ENCODE data around the gene COMT. TPM values are rescaled to one million over a fixed set of nuclear protein-coding genes. Genes with fewer than 3 reads are reported as not detected.

COMT gene
- total RNA-seq, 6 donors from 2014 or later = 136 to 475 (median 272) TPM

DNA sequence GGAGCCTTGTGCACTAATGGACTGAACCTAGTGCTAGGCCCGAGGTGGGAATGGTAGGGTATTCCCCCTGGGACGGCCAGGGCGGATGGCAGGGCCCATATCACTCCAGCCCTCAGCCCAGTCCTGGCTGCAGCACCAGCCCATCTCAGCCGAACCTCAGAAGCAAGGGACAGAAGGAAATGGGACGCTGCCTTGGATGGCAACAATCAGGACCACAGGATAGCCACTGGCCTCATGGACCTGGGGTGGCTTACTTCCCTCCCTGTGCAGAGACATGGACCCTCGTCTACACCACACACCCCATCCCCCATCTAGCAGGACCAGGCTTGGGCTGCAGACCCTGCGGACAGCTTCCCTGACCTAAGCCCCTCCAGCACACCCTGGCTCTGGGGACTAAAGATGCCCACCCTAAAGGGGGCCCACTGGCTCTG, 50.9 kb downstream of the COMT start:
- no peak for ATAC-seq (ENCODE audit: low FRiP score in 2 of 2)

DNA sequence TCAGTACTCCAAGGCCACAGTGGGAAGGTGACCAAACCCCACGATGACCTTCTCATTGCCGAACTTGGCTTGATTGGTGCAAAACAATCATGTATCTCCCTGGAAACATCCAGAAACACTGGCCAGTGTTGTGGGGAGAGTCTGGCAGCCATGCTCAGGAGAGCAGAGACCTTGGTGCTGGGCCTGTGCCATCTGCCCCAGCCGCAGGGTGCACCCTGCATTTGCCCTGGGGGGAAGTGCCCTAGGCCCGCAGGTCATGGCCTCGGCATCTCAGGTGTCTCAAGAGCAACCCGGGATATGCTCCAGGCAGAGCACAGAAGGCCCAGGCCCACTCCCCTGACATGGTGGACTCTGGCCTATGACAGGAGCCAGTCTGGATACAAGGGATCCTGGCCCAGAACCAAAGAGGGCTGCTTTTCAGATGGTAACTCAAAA, 51.4 kb downstream of the COMT start:
- DNase-seq (no peak), ATAC-seq (ENCODE audit: low FRiP score in 2 of 2) (no peak)
- Histone ChIP-seq H3K27me3 (no peaks in the 10 kb centered on the region), H3K36me3 (no peaks in the 10 kb centered on the region), H3K4me3 (no peak overlapping the region), H3K9me3 (no peaks in the 10 kb centered on the region), H3K4me1 (peaks cover 11 to 26% (median 15%) of the 10 kb centered on the region in 4 donors), H3K27ac (no peak overlapping the region)
- no peak for TF ChIP-seq POLR2AphosphoS5 (IDR thresholded peaks at IDR 0.05)
- TF ChIP-seq, protein P1, sequence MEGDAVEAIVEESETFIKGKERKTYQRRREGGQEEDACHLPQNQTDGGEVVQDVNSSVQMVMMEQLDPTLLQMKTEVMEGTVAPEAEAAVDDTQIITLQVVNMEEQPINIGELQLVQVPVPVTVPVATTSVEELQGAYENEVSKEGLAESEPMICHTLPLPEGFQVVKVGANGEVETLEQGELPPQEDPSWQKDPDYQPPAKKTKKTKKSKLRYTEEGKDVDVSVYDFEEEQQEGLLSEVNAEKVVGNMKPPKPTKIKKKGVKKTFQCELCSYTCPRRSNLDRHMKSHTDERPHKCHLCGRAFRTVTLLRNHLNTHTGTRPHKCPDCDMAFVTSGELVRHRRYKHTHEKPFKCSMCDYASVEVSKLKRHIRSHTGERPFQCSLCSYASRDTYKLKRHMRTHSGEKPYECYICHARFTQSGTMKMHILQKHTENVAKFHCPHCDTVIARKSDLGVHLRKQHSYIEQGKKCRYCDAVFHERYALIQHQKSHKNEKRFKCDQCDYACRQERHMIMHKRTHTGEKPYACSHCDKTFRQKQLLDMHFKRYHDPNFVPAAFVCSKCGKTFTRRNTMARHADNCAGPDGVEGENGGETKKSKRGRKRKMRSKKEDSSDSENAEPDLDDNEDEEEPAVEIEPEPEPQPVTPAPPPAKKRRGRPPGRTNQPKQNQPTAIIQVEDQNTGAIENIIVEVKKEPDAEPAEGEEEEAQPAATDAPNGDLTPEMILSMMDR (IDR thresholded peaks at IDR 0.05) = no peak
- TF ChIP-seq EP300 (IDR thresholded peaks at IDR 0.05) = no peak
- no peak for TF ChIP-seq POLR2A (IDR thresholded peaks at IDR 0.05)
- 92% methylated on average over 6 of the region's 6 CpGs; no CpG with 5 or more reads in 1 of the 2 donors for whole genome bisulfite sequencing, 2 donors

More for the DNA sequence above, 50.9 kb downstream of the COMT start:
- H3K36me3 ChIP-seq = no peaks in the 10 kb centered on the region
- no peak for TF ChIP-seq POLR2AphosphoS5 (IDR thresholded peaks at IDR 0.05)
- no peak for TF ChIP-seq EP300 (IDR thresholded peaks at IDR 0.05)
- TF ChIP-seq, protein P1 (IDR thresholded peaks at IDR 0.05) = no peak
- TF ChIP-seq POLR2A (IDR thresholded peaks at IDR 0.05) = no peak
- DNase-seq = no peak
- 89 to 90% methylated on average over 7 of the region's 7 CpGs for WGBS, 2 donors
- peaks cover 11 to 26% (median 15%) of the 10 kb centered on the region in 4 donors for H3K4me1 ChIP-seq
- no peak overlapping the region for H3K4me3 ChIP-seq
- no peaks in the 10 kb centered on the region for H3K9me3 ChIP-seq
- no peak overlapping the region for H3K27ac ChIP-seq
- H3K27me3 ChIP-seq = no peaks in the 10 kb centered on the region

DNA sequence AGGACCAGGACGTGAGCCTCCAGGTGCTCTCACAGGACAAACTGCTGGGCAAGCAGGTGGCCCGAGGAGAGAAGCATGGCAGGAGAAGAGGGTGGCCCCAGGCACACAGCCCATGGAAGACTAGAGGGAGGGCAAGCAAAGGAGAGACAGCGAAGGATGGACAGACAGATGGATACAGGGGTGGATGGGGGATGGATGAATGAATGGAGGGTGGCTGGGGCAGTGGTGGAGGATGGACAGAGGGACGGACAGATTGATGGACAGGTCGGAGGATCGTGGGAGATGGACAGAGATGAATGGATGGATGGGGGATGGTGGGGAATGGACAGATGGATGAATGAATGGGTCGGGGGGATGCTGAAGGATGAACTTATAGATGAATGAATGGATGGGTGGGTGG, 52.4 kb downstream of the COMT start:
- H3K27ac ChIP-seq = no peak overlapping the region
- no peak overlapping the region for H3K4me3 ChIP-seq
- ATAC-seq (ENCODE audit: low FRiP score in 2 of 2) = no peak
- 92 to 95% methylated on average over 7 of the region's 7 CpGs for WGBS, 2 donors
- no peaks in the 10 kb centered on the region for H3K27me3 ChIP-seq
- DNase-seq = no peak
- peaks cover 14 to 26% (median 17%) of the 10 kb centered on the region in 4 donors for H3K4me1 ChIP-seq
- no peaks in the 10 kb centered on the region for H3K9me3 ChIP-seq
- TF ChIP-seq POLR2AphosphoS5 (IDR thresholded peaks at IDR 0.05) = no peak
- no peak for TF ChIP-seq POLR2A (IDR thresholded peaks at IDR 0.05)
- TF ChIP-seq EP300 (IDR thresholded peaks at IDR 0.05) = no peak
- TF ChIP-seq, protein P1 (IDR thresholded peaks at IDR 0.05) = no peak
- no peaks in the 10 kb centered on the region for H3K36me3 ChIP-seq

DNA sequence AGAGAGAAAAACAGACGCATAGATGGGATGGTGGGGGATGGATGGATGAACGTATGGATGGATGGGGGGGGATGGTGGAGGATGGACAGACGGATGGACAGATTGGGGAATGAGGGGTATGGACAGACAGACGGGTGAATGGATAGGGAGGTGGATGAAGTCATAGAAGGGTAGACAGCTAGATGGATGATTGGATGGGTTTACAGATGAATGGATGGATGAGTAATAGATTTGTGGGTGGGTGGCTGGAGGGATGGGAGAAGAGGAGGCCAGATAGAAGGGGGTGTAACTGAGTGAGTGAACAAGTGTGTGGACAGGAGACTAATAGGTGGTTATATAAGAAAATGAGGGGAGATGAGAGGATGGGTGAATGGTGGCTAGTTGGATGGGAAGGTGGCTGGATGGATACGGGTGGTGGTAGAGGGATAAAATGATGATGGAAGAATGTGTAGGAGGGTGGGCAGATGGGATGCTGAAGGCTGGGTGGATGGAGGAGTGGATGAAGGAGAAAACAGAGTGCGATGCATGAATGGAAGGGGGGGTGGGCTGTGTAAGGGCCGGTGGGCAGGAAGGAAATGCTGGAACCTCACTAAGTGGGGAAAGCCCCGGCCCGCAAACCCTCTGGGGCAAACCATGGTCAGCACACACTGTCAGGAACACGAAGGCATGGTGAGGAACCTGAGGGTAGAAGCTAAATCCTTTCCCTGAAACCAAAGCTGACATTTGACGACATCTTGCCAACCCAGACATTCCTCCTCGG, 53.5 kb downstream of the COMT start:
- peaks cover 15 to 30% (median 19%) of the 10 kb centered on the region in 4 donors for H3K4me1 ChIP-seq

More for the DNA sequence above, 53.5 kb downstream of the COMT start:
- Histone ChIP-seq H3K36me3 (no peaks in the 10 kb centered on the region), H3K27me3 (no peaks in the 10 kb centered on the region), H3K9me3 (no peaks in the 10 kb centered on the region), H3K27ac (peak overlapping the region; percentile 6 to 77 (median 53)), H3K4me3 (no peak overlapping the region)
- TF ChIP-seq, protein P1 (IDR thresholded peaks at IDR 0.05) = no peak
- DNase-seq (no peak), ATAC-seq (ENCODE audit: low FRiP score in 2 of 2) (no peak)
- WGBS, 2 donors = 66 to 68% methylated on average over 12 of the region's 12 CpGs

All from upper lobe of left lung (tissue), 6 donors.